Renal cortex interstitium (tissue), 11 donors: Measurements from ENCODE around the gene DEFB132. TPM values are rescaled to one million over a fixed set of nuclear protein-coding genes. Genes with fewer than 3 reads are reported as not detected.

Experiments
- DNase-seq, 11 donors: peaks; one replicate each; pipeline ENCODE4 v3.0.0-alpha.2; 2013; ENCODE audit warnings: low read depth in 9 of 11, low spot score in 4 of 11; ENCODE audit errors: extremely low read depth in 1 of 11
- polyA plus RNA-seq, 3 donors: library from polyadenylated mRNA; unstranded; fragments of 120-200 nt; gene quantifications; one replicate each; pipeline ENCODE4 v1.2.1, GENCODE V29; 2013; ENCODE audit not compliant: insufficient read length in 3 of 3

The DEFB132 gene
- polyA plus RNA-seq, 3 donors: not detected

GRCh38 chr20:289693-290083 lies 32.2 kb downstream of the DEFB132 start:
- DNase-seq: no peak

GRCh38 chr20:290084-290831 lies 32.7 kb downstream of the DEFB132 start, which contains the start of gene C20orf96:
TSS of gene C20orf96 (minus strand) at chr20:290750. CDS start at chr20:290610, 140 bp downstream.
- DNase-seq: peak in 10 of 11 donors; percentile 86 to 93 (median 90)

GRCh38 chr20:294602-295001 lies 37.1 kb downstream of the DEFB132 start:
- DNase-seq: no peak

GRCh38 chr20:295804-296203 lies 38.3 kb downstream of the DEFB132 start:
- no peak for DNase-seq

GRCh38 chr20:297098-297924 lies 39.8 kb downstream of the DEFB132 start, which contains the start of gene ZCCHC3:
TSS of gene ZCCHC3 (plus strand) at chr20:297570. CDS start at chr20:297587, 17 bp downstream.
- peak; percentile 84 to 94 (median 89) for DNase-seq

GRCh38 chr20:297925-298775 lies 40.6 kb downstream of the DEFB132 start:
- DNase-seq: peak in 2 of 11 donors; percentile 28 to 39

- DNase-seq: no peak
Observed at GRCh38 chr20:298776-299391, 41.4 kb downstream of the DEFB132 start.

- no peak for DNase-seq
Observed at GRCh38 chr20:300345-300990, 42.9 kb downstream of the DEFB132 start.

- no peak for DNase-seq
Observed at GRCh38 chr20:301886-302848, 44.6 kb downstream of the DEFB132 start.

GRCh38 chr20:305745-306144 lies 48.2 kb downstream of the DEFB132 start:
- no peak for DNase-seq

- no peak for DNase-seq
Observed at GRCh38 chr20:308427-309038, 51.0 kb downstream of the DEFB132 start.

GRCh38 chr20:309306-309840 lies 51.8 kb downstream of the DEFB132 start:
- no peak for DNase-seq

- DNase-seq: peak in 10 of 11 donors; percentile 97 to 99 (median 99)
Observed at GRCh38 chr20:309841-310644, 52.5 kb downstream of the DEFB132 start.

GRCh38 chr20:310645-311044 lies 53.1 kb downstream of the DEFB132 start:
- DNase-seq: no peak
